H1 (cell line): ENCODE results near the gene TNRC6C. TPM values are rescaled to one million over a fixed set of nuclear protein-coding genes. Genes with fewer than 3 reads are reported as not detected.

Experiments used
- CTCF ChIA-PET: fragments of 300-600 bp; sonication (Branson Sonifier 250); formaldehyde crosslinking; loops from one replicate; lab custom pipeline; 2021; ENCODE audit not compliant: partially characterized antibody; lab: Charles Lee
- POLR2A ChIA-PET: fragments of 300-600 bp; sonication (Branson Sonifier 250); formaldehyde crosslinking; loops from one replicate; lab custom pipeline; 2021; ENCODE audit warnings: inconsistent platforms; ENCODE audit not compliant: partially characterized antibody; lab: Charles Lee
- DNase-seq, 2 experiments: peaks; one replicate each; pipeline versions ENCODE4 v3.0.0 to v3.0.0-alpha.2; 2010 to 2022; ENCODE audit warnings: low spot score in 2 of 2, low read depth in 1 of 2, mixed read lengths in 1 of 2
- FAIRE-seq: peaks from 2 replicates; lab custom pipeline; 2011; peaks lifted over from hg19 to GRCh38; lab: Jason Lieb, UNC
- H2AFZ ChIP-seq: 2 replicates; pipeline ENCODE4 v1.8.1; 2012; ENCODE audit warnings: low read length, inconsistent platforms
- H2AK5ac ChIP-seq: 2 replicates; pipeline ENCODE4 v1.6.1; 2013; ENCODE audit warnings: low read depth, low read length
- H2BK120ac ChIP-seq: replicated peaks from 2 replicates; pipeline ENCODE3; 2013; ENCODE audit warnings: low read depth, low read length, inconsistent platforms
- H2BK12ac ChIP-seq: 2 replicates; pipeline ENCODE4 v1.6.1; 2013; ENCODE audit warnings: low read depth, low read length
- H2BK15ac ChIP-seq: 2 replicates; pipeline ENCODE4 v1.6.1; 2013; ENCODE audit warnings: low read length
- H2BK20ac ChIP-seq: 2 replicates; pipeline ENCODE4 v1.6.1; 2013; ENCODE audit warnings: low read length
- H2BK5ac ChIP-seq: 2 replicates; pipeline ENCODE4 v1.6.1; 2013; ENCODE audit warnings: low read depth, low read length
- H3K14ac ChIP-seq: 2 replicates; pipeline ENCODE4 v1.6.1; 2013; ENCODE audit warnings: inconsistent platforms; ENCODE audit not compliant: insufficient read length
- H3K18ac ChIP-seq: 2 replicates; pipeline ENCODE4 v1.6.1; 2013; ENCODE audit warnings: low read length; ENCODE audit errors: extremely low read depth
- H3K23ac ChIP-seq: 2 replicates; pipeline ENCODE4 v1.6.1; 2013; ENCODE audit warnings: inconsistent platforms; ENCODE audit not compliant: insufficient read length
- H3K23me2 ChIP-seq: 2 replicates; pipeline ENCODE4 v1.6.1; 2013; ENCODE audit warnings: low read depth, low read length
- H3K27ac ChIP-seq: 2 replicates; pipeline ENCODE4 v1.6.1; 2011; ENCODE audit warnings: low read depth, low read length, inconsistent platforms
- H3K27me3 ChIP-seq, 4 experiments: replicated peaks in 1 of 4; 1 replicate in 1 of 4; 2 replicates in 3 of 4; pipeline versions ENCODE4 v1.6.1 to v1.8.1; 2011 to 2013; ENCODE audit warnings: low read length in 3 of 4, mild to moderate bottlenecking in 3 of 4, inconsistent platforms in 2 of 4, mixed read lengths in 2 of 4, moderate library complexity in 1 of 4; ENCODE audit not compliant: control insufficient read depth in 3 of 4, insufficient read depth in 3 of 4; ENCODE audit errors: extremely low read depth in 1 of 4
- H3K36me3 ChIP-seq, 4 experiments: 2 replicates each; pipeline versions ENCODE4 v1.6.1 to v1.8.1; 2011 to 2013; ENCODE audit warnings: mild to moderate bottlenecking in 4 of 4, low read length in 3 of 4, moderate library complexity in 2 of 4, control low read depth in 1 of 4, inconsistent platforms in 1 of 4; ENCODE audit not compliant: insufficient read depth in 4 of 4, control insufficient read depth in 2 of 4
- H3K4ac ChIP-seq: replicated peaks from 2 replicates; pipeline ENCODE3; 2013; ENCODE audit warnings: low read length, low read depth, mixed read lengths, inconsistent platforms; ENCODE audit not compliant: insufficient read length
- H3K4me1 ChIP-seq, 4 experiments: replicated peaks in 1 of 4; 1 replicate in 1 of 4; 2 replicates in 3 of 4; pipeline versions ENCODE4 v1.6.1 to v1.8.1; 2011 to 2013; ENCODE audit warnings: low read length in 3 of 4, inconsistent platforms in 2 of 4, mixed read lengths in 1 of 4; ENCODE audit not compliant: insufficient read depth in 4 of 4, control insufficient read depth in 3 of 4
- H3K4me2 ChIP-seq, 2 experiments: 2 replicates each; pipeline versions ENCODE4 v1.6.1 to v1.8.1; 2011 to 2013; ENCODE audit warnings: low read depth in 2 of 2, low read length in 2 of 2, control low read depth in 1 of 2, inconsistent platforms in 1 of 2, mild to moderate bottlenecking in 1 of 2; ENCODE audit not compliant: insufficient read depth in 1 of 2
- H3K4me3 ChIP-seq, 4 experiments: fragments of 200-600, 300-600 bp in 1 of 4; sonication (generic), shearing (Covaris generic), sonication (Bioruptor Twin) in 1 of 4; 2 replicates each; pipeline versions ENCODE4 v1.5.1 to v1.8.1; 2011 to 2016; ENCODE audit warnings: low read length in 4 of 4, low read depth in 3 of 4, control low read depth in 2 of 4, inconsistent platforms in 2 of 4, mild to moderate bottlenecking in 2 of 4, mixed read lengths in 1 of 4, moderate library complexity in 1 of 4; ENCODE audit not compliant: insufficient read depth in 2 of 4; ENCODE audit errors: extremely low read depth in 1 of 4
- H3K56ac ChIP-seq: replicated peaks from 2 replicates; pipeline ENCODE3; 2013; ENCODE audit warnings: low read depth, mild to moderate bottlenecking, mixed read lengths, low read length, inconsistent platforms; ENCODE audit not compliant: insufficient read length
- H3K79me1 ChIP-seq: 2 replicates; pipeline ENCODE4 v1.6.1; 2013; ENCODE audit warnings: low read depth, low read length, control low read depth
- H3K79me2 ChIP-seq, 2 experiments: 2 replicates each; pipeline versions ENCODE4 v1.6.1 to v1.8.1; 2012 to 2013; ENCODE audit warnings: low read length in 2 of 2, mild to moderate bottlenecking in 2 of 2, inconsistent platforms in 1 of 2; ENCODE audit not compliant: insufficient read depth in 2 of 2, control insufficient read depth in 1 of 2
- H3K9ac ChIP-seq, 4 experiments: replicated peaks in 1 of 4; 1 replicate in 1 of 4; 2 replicates in 3 of 4; pipeline versions ENCODE4 v1.6.1 to v1.8.1; 2011 to 2013; ENCODE audit warnings: low read depth in 3 of 4, low read length in 3 of 4, control low read depth in 2 of 4, mild to moderate bottlenecking in 2 of 4, moderate library complexity in 2 of 4, inconsistent platforms in 1 of 4; ENCODE audit errors: extremely low read depth in 1 of 4
- H3K9me3 ChIP-seq, 2 experiments: 2 replicates each; pipeline versions ENCODE4 v1.6.1 to v1.8.1; 2012 to 2013; ENCODE audit warnings: mild to moderate bottlenecking in 2 of 2, moderate library complexity in 2 of 2, control low read depth in 1 of 2, inconsistent platforms in 1 of 2, low read depth in 1 of 2, low read length in 1 of 2, mixed read lengths in 1 of 2; ENCODE audit not compliant: insufficient read depth in 2 of 2
- H4K20me1 ChIP-seq, 2 experiments: replicated peaks in 1 of 2; 2 replicates each; pipeline versions ENCODE3 to v1.8.1; 2011 to 2013; ENCODE audit warnings: inconsistent platforms in 2 of 2, low read length in 2 of 2, mild to moderate bottlenecking in 1 of 2; ENCODE audit not compliant: insufficient read depth in 2 of 2, control insufficient read depth in 1 of 2
- H4K5ac ChIP-seq: 2 replicates; pipeline ENCODE4 v1.6.1; 2013; ENCODE audit warnings: low read length, low read depth, mixed read lengths, inconsistent platforms; ENCODE audit not compliant: insufficient read length
- H4K8ac ChIP-seq: 2 replicates; pipeline ENCODE4 v1.8.0; 2013; ENCODE audit warnings: mild to moderate bottlenecking, moderate library complexity, low read length, inconsistent platforms; ENCODE audit not compliant: insufficient read depth; ENCODE audit errors: extremely low read depth
- H4K91ac ChIP-seq: replicated peaks from 2 replicates; pipeline ENCODE3; 2013; ENCODE audit warnings: low read length, mixed read lengths, inconsistent platforms; ENCODE audit not compliant: insufficient read length
- BACH1 ChIP-seq: IDR thresholded peaks from 2 replicates; pipeline ENCODE4 v1.6.1; 2012; ENCODE audit warnings: low read length, improper control_type of control experiment
- CBX5 ChIP-seq: fragments of 300-800, 300-1000 bp; sonication (generic); IDR thresholded peaks from 2 replicates; pipeline ENCODE4 v1.7.1; 2016; ENCODE audit warnings: antibody characterized with exemption, low read length, low read depth
- NRF1 ChIP-seq: IDR thresholded peaks from 2 replicates; pipeline ENCODE4 v1.6.1; 2011; ENCODE audit warnings: mild to moderate bottlenecking, low read depth, low read length, improper control_type of control experiment
- SP2 ChIP-seq: IDR thresholded peaks from 2 replicates; pipeline ENCODE4 v1.6.1; 2012; ENCODE audit warnings: mild to moderate bottlenecking, low read length, inconsistent platforms
- SP4 ChIP-seq: IDR thresholded peaks from 2 replicates; pipeline ENCODE4 v1.6.1; 2012; ENCODE audit warnings: low read length, inconsistent platforms
- WGBS, 2 experiments: shearing (Covaris generic) in 1 of 2; methylation state at CpG; one replicate each; pipeline versions ENCODE4 v1.1.6 to v1.1.7; 2013 to 2015; ENCODE audit warnings: low lambda C conversion rate in 2 of 2, mixed read lengths in 2 of 2, inconsistent platforms in 1 of 2, low coverage in 1 of 2, missing lambda C conversion rate in 1 of 2; ENCODE audit not compliant: insufficient replicate concordance in 2 of 2, insufficient coverage in 1 of 2, insufficient read length in 1 of 2; ENCODE audit errors: extremely low coverage in 1 of 2, missing lambda C conversion rate in 1 of 2; 5-methylcytosine and 5-hydroxymethylcytosine counted together
- polyA plus RNA-seq, 7 experiments: library from polyadenylated mRNA; depleted of rRNA in 3 of 7; stranded (reverse) in 5 of 7; unstranded in 2 of 7; fragments of >200 nt in 5 of 7; fragments of 200-250 nt in 2 of 7; gene quantifications; 1 replicate in 5 of 7; 2 replicates in 1 of 7; 4 replicates in 1 of 7; pipeline versions ENCODE4 v1.2.1 to v1.2.3, GENCODE V29; 2011 to 2013; ENCODE audit warnings: missing spikeins in 2 of 7, mixed read lengths in 2 of 7
- total RNA-seq: library from RNA; stranded (reverse); fragmentation: NEBNext Ultra II Directional; extraction: Animal tissue kit (Norgen Biotek cat#: 25700); gene quantifications from 2 replicates; pipeline ENCODE4 v1.2.1, GENCODE V29; 2021

The TNRC6C gene
- total and polyA plus RNA-seq, 2 of the 8 experiments (the other 6 are each of a cell fraction or from before 2014, with no cell fraction given): 2.8 to 28.9 TPM

- CTCF ChIA-PET: interaction anchor here (0.7 to 5.2 kb wide), 19 partner anchors 11 to 140 kb away, joined by 3 to 33 read pairs (median 4); partner anchors contain the start of gene TMC8
- 96% methylated on average over 22 of the region's 28 CpGs; no CpG with 5 or more reads in 1 of the 2 experiments for WGBS, 2 experiments
- Histone ChIP-seq H2BK15ac (no peak overlapping the region), H3K79me2 (no peaks in the 10 kb centered on the region), H2BK5ac (no peak overlapping the region), H4K20me1 (peaks cover 2 to 3% of the 10 kb centered on the region in 2 experiments), H3K27me3 (no peaks in the 10 kb centered on the region), H4K91ac (no peak overlapping the region), H3K27ac (no peak overlapping the region), H2BK120ac (no peak overlapping the region), H3K9ac (no peak overlapping the region), H3K4ac (no peak overlapping the region), H2AK5ac (no peak overlapping the region), H2BK20ac (no peak overlapping the region), H3K4me2 (no peak overlapping the region), H3K4me1 (no peaks in the 10 kb centered on the region; a peak in 1 of 7 replicates), H3K9me3 (no peaks in the 10 kb centered on the region), H4K8ac (peak overlapping the region; percentile 11; the same call in 1 of the 2 replicates), H3K18ac (no peak overlapping the region), H3K23me2 (no peaks in the 10 kb centered on the region), H4K5ac (no peak overlapping the region), H3K56ac (no peak overlapping the region), H3K4me3 (no peak overlapping the region), H3K79me1 (no peaks in the 10 kb centered on the region), H3K36me3 (no peaks in the 10 kb centered on the region), H2AFZ (no peak overlapping the region), H2BK12ac (no peak overlapping the region), H3K23ac (no peak overlapping the region), H3K14ac (no peak overlapping the region)
- POLR2A ChIA-PET: interaction anchor here (0.6 to 3.5 kb wide), 5 partner anchors 15 to 65 kb away, joined by 3 to 16 read pairs (median 3); no protein-coding TSS in a partner anchor
- no peak for DNase-seq
- TF ChIP-seq NRF1: no peak
- TF ChIP-seq SP4: no peak
- TF ChIP-seq SP2: no peak
- no peak for TF ChIP-seq CBX5
- no peak for TF ChIP-seq BACH1
- FAIRE-seq: no peak
These were observed 153.4 kb downstream of the TNRC6C start for GRCh38 chr17:78111727-78112517.
